COR-L47 (cell line): ENCODE results near the gene C10orf90.

Source experiments
- DNase-seq: peaks from one replicate; lab custom pipeline; 2025; lab: John Stamatoyannopoulos, UW

C10orf90 gene

DNA sequence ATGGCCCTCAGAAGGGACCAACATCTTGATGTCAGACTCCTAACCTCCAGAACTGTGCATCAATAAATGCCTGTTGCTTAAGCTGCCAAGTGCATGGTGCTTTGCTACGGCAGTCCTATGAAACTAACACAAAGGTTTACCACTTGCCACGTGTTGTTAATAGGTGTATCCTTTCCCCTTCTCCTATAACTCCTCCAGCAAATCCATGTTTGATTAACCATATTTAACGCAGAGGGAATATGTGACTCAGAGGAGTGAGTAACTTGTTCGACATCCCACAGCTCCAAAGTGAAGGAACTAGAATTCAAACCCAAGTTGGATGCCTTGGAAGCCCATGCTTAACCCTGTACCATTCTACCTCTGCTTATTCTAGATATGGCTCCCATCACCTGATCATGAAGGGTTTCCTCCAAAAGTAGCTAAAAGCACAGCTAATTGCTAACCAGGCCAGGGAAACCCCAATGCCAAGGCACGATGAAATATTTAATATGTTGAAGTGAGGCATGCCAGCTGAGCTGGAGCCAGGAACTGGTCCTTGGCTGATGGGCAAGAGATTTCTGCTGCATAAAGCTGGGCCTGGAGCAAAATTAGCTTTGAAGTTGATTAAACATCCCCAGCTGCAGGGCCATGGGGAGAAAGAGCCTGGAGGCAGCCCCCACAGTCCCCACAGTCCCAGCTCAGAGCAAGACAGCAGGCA lies 131.9 kb downstream of the C10orf90 start:
- DNase-seq, result no peak

DNA sequence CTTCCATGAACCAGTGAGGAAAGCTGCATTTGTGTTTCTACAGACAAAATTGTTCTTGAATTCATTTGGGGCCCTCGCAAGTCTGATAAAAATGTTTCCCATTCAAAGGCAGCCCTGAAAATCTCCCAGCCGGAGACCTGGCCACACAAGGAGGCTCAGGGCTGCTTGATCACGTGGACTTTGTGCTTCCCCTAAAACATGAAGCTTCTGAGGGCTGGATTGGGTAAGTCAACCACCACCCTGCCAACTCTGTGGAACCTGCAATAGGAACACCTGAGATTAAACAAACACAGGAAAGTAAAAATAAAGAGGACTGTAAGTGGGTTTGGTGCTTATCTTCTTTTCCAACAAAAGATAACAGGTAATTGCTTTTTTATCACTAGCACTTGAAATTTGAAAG lies 133.8 kb downstream of the C10orf90 start:
- no peak for DNase-seq

DNA sequence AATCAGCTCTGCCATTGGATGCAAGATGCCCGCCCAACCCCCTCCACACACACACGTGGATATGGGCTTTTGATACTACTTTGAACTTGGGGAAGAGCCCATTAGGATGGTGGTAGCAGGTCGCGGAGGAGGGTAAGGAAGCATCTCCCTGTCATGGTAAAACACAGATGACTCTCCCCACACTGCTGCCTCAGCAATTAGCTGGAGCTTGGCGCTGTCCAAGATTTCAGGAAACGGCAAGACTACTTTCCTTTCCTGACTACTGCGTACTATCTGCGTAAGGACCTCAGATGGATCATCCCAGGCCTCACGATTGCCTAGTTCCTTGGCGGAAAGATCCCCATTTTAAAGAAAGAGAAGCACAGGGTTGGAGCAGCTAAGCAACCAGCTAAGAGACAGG lies 134.3 kb downstream of the C10orf90 start:
- no peak for DNase-seq

DNA sequence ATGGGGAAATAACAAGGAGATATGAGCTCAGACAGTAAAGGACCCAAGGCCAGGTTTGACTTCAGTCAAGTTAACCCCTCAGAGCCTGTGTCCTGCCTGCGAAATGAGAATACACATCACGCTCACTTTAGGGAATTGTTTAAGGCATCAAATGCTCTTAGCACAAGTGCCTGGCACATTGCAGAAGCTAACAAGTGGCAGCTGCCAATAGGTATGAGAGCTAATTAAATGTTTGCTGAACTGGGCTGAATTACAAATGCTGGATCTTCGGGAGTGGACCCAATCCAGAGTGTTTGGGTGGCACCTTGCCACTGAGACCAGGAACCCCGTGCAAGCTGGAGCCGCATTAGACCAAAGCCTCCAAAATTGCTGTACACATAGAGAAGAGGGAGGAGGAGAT lies 136.8 kb downstream of the C10orf90 start:
- DNase-seq, result no peak

DNA sequence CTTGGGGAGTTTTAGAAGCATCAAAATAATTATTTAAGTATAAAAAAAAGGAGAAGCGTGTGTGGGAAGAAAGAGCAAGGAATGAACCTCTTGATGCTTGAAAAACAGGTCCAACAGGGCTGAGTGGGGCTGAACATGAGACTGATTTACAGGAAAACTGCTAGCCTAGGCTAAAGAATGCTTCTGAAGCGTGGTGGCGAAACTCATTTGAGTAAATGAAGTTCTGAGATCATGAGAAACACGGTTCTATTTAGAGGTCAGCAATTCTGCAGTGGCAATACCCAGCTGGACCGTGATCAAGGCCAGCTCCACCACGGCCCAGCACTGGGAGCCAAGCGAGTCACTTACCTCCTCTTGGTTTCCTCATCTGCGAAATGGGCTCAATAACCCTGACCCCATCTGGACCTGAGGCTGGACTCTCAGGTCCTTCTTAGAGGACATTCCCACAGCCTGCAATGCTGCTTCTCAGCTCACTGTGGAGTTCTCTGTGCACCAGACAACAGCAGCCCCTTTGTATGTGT lies 142.1 kb downstream of the C10orf90 start:
- no peak for DNase-seq

DNA sequence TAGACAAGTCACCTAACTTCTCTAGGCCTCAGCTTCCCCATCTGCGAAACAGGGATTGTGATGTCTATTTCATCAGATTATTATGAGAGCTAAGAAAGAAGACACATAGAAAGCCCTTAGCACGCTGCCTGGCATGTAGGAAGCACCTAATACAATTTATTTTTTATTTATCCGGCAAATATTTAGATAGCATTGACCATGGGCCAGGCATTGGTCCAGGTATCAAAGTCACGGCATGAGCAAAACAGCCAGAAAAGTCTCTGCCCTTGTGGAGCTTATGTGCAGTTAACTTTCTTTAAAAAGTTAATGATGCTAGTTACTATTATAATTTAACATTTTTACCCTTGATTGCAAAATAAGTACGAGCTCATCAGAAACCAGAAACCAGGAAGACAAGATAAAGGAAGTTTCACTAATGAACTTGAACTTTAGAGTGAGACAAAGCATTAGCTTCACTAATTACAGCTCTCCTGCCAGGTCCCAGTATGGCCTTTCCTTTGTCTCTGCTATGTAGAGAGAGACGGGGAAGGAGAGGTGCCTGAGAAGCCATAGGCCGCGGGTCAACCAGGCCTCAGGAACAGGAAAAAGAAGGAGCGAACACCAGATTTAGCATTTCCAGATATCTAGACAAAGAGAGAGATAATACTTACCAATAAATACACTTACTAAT lies 142.7 kb downstream of the C10orf90 start:
- DNase-seq, result no peak

DNA sequence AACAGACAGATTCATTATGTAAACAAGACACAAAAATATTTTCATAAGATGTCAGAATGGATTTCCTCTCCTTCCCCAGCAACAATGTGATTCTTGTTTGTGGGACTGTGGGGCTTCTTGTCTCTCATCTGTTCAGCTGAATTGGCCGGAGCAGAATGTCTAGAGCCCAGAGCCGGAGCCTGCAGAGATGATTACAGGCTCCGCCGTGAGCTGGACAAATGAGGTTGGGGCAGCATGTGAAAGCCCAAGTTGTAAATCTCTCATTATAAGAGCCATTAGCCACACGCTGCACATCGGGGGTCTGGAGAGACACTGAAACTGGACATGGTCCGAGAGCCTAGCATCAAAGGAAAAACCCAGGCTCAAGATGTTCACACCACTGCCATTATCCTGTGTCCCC lies 145.2 kb downstream of the C10orf90 start:
- DNase-seq, result no peak

DNA sequence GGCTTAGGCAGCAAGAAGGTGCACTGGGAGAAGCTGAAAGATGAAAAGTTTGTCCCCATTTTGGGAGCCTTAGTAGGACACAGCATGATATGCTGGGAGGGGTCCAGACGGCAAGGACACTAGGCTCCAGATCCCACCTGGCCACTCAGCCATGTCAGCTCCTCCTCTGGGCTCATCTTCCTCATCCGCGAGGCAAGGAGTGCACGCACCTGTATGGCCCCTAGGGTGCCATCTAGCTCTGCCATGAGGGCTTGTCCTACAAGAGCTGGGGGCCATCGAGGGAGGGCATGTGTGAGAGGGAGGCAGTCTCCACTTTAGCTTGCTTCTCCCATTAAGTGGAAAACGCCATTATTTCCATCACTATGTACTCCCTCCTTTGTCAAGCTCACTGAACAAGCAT lies 146.0 kb downstream of the C10orf90 start:
- no peak for DNase-seq

DNA sequence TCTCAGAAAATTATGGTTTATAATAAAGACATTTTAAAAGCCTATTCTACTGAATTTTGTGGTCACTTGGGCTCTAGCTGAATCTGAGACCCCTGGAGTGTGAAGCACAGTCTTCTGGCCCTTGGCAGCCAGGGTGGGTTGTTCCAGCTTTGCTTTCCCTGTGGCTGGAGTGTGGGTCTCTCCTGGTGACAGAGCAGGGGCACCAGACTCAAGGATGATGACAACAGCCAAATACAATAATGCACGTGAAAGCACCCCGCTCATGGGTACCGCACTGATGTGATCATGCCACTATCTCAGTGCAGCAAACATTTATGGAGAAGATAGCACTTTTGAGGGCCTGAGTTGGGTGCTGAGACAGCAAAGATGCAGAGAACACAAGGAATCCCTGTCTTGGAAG lies 147.4 kb downstream of the C10orf90 start:
- DNase-seq, result no peak

DNA sequence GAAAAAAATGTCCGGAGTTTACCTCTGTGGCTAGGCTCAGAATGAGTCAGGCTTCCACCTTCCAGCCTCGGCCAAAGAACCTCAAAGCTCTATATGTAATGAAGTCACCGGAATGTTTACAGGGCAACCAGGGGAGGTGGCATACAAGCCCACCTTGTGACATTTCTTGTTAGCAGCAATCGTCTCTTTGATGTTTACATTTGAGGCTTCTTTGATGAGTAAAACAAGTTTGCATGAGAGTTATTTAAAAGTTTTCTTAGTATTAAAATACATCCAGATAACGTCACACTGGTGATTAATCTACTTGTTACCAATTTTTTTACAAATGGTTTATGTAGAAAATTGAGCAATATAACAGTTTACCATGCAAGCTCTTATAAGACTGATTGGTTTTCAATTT lies 149.1 kb downstream of the C10orf90 start:
- no peak for DNase-seq

DNA sequence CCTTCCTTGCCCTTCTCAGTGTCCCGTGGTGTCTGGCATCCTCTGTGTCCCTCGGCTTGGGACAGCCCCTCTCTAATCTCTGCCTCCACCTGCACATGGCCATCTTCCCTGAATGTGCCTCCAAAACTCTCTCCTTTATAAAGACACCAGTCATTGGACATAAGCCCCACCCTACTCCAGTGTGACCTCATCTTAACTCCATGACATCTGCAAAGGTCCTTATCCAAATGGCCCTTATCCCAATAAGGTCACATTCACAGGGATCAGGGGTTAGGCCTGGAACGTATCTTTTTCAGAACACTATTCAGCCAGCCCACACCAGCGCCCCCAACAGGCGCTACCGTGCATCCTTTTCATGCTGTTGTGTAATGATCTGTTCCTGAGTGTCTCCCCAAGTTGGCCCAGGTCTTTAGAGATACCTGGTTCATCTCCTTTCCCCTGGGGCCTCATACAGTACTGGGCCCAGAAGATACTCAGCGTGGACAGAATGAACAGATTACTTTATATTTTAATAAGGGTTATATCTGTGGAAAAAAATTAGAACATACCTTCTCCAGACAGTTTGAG lies 149.7 kb downstream of the C10orf90 start:
- DNase-seq, result no peak

DNA sequence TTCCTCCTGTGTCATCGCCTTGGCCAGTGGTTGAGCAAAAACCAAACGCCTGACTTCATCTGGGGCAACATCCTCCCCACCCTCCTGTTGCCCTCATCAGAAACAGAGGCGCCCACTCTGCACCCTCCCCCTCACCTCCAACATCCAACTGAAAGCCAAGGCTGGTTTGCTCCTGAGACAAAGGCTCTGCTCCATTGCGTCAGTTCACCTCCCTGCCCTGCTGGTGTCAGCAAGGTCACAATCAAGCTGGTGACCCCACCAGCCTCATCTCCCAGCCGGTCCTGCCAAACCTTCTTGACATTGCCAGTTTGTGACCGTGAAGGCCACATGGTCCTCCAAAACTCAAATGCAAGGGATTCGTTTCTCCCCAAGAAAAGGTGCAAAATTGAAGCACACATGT lies 150.5 kb downstream of the C10orf90 start:
- DNase-seq, result no peak

DNA sequence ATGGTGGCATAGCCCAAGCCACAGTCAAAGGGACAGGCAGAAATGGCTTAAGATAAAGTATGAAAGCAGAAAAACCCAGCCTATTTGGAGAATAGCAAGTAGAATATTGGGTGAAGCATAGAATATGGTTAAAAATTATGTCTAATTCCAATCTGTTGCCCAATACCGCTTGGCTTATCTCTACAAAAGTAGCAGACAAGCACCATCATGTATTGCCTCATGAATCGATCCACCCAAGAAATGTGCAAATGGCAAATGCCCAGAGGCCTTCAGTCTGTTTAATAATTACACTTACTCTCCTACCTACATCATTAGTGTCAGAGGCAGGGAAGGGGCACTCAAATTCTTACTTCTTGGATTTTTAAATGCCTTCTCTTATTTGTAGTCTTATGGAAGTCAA lies 151.3 kb downstream of the C10orf90 start:
- DNase-seq, result no peak

DNA sequence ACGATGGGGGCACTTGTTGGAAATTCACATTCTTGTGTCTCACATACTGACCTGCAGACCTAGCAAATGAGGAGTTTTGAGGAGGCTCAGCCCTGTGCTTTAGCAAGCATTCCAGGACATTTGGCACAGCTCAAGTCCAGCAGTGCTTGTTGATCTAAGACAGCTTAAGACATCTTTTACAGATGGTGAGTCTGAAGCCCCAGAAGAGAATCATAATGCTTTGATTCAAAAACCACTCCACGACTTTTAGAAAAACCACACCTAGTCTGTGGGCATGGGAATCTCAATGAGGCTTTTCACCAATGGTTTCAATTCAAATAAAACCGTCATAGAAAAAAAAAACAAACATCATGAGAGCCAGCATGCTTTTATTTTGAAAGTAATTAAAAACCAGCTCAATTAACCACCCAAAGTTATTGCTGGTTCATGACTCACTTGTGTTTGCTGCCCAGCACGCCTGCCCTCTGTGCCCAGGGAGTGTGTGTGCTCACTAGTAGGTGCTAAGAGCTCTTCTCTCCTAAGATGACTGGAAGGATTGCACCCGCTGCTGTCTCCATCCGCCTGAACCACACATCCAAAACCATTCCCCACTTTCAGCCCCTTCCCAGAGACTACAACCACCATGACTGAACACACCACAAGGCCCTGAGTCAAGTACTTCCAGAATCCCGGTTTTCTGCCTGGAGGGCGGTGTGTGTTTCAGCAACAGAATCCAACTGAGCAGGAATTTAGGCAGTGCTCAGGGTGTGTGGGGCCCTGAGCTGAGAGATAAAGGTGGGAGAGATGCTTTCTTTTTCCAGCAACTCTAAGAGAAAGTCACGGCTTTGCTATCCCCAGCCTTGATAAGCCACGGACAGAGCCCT lies 152.0 kb downstream of the C10orf90 start:
- DNase-seq, result no peak

DNA sequence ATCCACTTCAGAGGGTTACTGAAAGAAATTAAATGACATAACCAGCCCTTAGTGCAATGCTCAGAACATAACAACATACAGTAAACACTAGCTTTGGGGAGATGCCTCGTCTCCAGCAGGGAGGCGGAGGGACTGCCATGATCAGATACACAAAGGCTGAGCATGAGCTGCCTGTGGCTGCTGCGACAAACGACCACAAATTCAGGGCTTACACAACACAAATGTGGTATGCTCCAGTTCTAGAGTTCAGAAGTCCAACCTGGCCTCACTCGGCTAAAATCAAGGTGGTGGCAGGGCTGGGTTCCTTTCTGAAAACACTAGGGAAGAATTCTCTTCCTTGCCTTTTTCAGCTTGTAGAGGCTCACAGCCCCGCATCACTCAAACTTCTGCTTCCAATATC lies 154.0 kb downstream of the C10orf90 start:
- DNase-seq, result no peak

DNA sequence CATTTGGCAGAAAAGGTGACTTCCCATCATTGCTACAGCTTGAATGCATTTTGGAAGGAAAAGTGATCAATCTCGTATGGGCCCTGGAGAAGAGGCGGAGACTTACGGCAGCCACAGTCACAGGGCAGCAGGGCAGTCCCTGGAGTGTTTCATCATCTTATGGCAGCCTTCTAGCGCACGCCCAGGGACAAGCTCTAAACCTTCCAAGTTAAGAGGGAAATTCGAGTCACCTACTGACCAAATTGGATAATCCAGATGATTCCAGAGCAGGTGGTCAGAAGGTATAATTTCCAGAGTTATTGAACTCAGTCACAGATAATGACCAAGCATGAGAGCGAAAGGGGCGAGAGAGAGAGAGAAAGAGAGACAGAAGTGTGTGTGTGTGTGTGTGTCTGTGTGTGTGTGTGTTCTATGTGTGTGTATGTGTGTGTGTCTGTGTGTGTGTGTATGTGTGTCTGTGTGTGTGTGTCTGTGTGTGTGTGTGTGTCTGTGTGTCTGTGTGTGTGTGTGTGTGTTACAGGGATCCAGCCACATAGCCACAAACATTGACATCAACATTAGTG lies 158.5 kb downstream of the C10orf90 start:
- DNase-seq, result no peak

DNA sequence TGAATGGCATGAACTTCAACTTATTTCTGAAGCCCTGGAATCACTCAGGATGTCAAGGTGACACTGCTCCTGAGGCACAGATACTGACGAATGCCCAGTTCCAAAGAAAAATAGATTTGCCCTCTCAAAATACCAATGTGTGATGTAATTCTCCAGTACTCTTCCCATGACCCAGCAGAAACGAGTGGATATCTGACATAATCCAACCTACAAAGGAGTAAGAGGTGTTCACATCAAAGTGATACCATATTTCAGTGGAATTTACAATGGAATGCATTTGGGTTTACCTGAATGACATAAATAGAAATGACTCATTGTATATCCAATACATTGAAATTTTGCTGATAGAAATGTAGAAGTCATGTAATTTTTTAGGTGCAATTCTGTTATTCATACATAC lies 161.3 kb downstream of the C10orf90 start:
- no peak for DNase-seq

DNA sequence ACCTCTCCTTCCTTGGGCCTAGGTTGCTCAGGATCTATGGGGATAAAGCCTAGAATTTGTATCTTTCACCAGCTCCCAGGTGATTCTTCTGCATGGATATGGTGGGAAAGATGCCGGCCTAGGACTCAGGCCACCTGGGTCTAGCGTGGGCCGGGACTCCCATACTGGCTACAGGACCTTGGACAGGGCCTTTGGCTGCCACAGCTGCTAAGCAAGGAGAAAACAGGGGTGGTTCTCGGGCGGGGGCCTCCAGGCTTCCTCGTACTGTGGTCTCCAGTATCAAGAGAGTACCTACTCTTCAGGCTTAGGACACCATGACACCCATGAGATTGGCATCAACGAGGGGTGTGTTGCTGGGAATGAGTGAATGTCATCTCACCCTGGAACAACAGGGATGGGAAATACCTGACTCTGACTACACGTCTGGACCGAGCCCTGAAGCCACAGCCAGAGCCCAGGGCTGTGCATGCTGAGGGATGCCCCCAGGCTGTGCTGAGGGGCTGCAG lies 161.9 kb downstream of the C10orf90 start:
- no peak for DNase-seq

DNA sequence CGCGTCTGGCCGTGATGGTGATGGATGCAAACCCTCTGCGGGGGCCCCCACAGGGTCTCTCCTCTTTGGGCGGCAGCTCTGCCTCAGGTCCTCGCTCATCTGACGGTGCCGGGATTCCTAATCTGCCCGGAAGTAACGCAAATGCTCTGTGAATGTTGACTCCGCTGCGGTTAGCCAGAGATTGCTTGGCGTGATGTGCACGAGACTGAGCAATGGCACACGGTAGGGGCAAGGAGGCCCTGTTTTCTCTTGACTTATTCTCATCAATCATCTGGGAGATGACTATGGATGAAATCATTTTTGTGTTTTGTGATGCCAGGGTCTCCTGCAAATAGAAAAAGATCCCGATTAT lies 165.8 kb downstream of the C10orf90 start:
- no peak for DNase-seq

DNA sequence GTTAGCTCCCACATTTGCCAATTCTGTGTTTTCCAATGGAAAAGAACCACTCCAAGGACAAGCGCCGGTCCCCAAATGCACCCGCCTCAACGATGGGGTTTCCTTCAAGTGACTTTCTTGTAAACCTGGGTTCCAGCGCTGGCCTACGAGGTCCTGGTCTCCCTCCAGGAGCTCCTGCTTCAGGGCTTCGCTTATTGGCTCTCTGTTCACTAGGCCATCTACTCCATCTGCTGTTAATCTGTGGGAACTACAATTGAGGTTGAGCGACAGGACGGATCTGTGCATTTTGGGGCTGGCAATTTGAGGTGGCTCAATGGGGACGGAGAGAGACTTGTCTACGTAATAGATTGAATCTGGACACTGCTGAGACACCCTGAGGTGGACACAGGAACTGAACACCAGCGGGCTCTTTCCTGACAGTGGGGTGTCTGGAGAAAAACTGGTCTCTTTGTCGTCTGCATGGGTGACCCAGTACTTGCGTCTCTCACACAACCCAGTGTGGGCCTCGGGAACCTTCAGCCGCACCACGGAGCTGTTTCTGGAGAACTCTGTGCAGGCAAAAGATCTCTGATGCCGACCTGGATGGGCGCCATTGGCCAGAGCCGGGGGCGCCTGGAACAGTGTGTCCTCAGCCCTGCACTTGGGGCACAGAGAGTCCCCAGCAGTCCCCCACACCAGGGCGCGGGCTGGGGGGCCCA lies 166.3 kb downstream of the C10orf90 start:
- DNase-seq, result no peak

DNA sequence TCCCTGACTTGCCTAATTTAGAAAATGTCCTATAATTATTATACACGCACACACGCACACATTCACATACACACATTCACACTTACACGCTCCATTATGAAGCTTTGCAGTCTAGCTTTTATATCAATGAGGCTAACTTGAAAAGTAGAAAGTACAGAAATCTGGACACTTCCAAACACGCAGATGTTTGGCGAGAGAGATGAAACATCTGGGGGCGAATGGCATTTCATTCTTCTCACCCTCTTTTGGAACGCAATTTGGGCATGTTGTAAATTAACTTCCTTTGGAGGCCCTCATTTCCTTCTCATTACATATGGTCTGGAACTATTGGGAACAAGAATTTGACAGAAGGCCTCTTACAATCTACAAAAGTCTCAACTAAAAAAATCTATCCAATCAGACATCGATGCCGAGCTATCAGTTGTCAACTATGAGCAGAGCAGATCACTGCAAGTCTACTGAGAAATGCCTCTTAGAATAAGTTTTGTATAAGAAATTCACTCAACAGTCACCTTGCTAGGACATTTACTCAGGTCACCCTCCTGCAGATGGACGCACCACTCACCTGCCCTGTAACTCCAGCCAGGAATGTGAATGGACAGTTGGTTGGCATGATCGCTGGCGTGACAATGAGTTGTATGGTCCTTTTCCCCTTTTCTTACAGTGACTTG lies 167.0 kb downstream of the C10orf90 start:
- DNase-seq, result no peak
